ENCODE data around the gene NR2F1.

NR2F1 gene

DNA sequence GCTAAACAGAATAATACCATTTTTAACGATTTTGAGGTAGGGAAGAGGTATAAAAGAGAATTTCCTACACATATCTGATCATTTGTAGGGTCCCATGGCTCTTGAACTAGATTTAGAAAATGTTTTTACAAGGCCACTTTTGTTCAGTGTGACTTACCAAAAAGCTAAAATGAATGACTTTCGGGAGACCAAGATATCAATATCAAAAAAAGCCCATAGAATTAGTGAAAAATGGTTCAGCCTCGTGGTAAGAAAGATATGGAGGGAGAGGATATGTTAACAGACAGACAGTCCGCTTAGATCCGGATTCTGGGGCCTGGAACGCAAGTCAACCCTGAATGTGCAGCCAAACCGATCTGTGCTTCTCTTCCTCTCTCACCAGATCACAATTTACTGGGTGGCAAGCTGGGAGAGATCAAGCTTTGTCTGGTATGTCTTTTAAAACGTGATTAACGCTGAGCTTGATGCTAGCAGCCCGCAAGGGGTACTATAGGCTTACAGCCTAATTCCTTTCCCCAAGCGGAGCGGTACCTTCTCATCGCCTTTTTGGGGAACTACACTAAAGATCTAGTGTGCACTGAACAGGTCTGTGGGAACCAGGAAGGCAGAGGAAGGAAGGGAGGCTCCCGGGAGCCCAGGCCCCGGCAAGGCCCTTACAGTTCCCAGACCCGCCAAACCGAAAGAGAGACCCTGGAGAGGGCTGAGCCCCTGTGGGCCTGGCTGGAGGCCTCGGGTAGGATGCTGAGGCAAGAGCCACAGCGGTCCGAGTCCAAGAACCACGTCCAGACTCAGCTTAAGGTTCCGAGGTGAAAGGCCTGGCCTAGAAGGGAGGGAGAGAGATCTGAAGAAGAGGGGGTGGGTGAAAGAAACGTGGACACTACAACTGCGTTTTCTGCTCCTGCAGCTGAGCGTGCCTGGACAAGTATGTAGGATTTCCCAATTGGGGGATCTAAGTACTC lies 4.9 kb upstream of the NR2F1 start:
- H3K4me3 ChIP-seq (ENCODE audit: low read depth, low read length), result no peak overlapping the region
- TF ChIP-seq, protein P1, sequence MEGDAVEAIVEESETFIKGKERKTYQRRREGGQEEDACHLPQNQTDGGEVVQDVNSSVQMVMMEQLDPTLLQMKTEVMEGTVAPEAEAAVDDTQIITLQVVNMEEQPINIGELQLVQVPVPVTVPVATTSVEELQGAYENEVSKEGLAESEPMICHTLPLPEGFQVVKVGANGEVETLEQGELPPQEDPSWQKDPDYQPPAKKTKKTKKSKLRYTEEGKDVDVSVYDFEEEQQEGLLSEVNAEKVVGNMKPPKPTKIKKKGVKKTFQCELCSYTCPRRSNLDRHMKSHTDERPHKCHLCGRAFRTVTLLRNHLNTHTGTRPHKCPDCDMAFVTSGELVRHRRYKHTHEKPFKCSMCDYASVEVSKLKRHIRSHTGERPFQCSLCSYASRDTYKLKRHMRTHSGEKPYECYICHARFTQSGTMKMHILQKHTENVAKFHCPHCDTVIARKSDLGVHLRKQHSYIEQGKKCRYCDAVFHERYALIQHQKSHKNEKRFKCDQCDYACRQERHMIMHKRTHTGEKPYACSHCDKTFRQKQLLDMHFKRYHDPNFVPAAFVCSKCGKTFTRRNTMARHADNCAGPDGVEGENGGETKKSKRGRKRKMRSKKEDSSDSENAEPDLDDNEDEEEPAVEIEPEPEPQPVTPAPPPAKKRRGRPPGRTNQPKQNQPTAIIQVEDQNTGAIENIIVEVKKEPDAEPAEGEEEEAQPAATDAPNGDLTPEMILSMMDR (IDR thresholded peaks at IDR 0.05; ENCODE audit: low read depth, low read length), result no peak
- no peak for TF ChIP-seq MYC (IDR thresholded peaks at IDR 0.05; ENCODE audit: low read depth, low read length)
- TF ChIP-seq POLR2A (IDR thresholded peaks at IDR 0.05; ENCODE audit: extremely low read depth, insufficient read length), result no peak
- TF ChIP-seq, protein P2, sequence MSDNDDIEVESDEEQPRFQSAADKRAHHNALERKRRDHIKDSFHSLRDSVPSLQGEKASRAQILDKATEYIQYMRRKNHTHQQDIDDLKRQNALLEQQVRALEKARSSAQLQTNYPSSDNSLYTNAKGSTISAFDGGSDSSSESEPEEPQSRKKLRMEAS (IDR thresholded peaks at IDR 0.05; ENCODE audit: low read depth, low read length), result no peak
- DNase-seq (ENCODE audit: low read depth), result peak; percentile 20

DNA sequence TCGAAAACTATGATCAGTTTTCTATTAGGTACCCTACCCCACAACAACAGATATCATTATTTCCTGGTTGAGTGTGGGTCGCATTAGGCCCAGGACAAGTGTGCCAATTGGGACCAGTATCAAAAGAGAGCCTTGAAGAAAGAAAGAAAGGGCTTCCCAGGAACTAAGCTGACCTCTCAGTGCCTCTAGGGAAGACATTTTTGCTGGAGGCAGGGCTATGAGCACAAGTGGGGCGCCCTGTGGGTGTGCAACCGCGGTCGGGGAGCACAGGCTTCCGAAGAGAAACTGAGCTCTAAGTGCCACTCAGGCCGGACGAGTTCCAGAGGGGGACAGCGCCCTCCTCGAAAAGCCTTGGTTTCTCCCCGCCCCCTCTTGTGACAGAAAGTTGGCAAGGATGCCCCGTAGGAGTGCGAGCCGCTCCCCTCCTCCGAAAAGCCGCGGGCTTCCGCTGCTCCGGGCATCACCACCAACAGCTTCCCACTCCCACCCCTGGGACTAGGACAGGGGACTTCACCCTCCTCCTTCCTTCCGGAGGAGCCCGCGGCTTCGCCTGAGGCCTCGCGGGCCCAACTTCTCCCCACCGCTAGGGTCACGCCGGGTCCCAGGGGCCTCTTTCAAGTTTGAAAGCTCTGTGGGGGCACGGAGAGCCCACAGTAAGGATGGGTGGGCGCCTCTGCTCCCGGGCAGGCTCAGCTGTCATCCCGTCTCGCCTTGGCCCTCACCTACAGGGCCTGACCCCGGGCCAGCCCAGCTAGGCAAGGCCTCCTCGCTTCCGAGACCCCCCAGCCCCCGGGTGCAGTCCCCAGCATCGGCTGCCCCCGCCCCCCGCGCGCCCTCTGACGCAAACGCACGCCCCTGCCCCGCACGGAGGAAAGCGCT lies 4.0 kb upstream of the NR2F1 start:
- peak; percentile 96 for DNase-seq (ENCODE audit: low read depth)
- peak overlapping the region; percentile 63 for H3K4me3 ChIP-seq (ENCODE audit: low read depth, low read length)
- peak; percentile 27; the same call in 1 of the 2 replicates for TF ChIP-seq MYC (IDR thresholded peaks at IDR 0.05; ENCODE audit: low read depth, low read length)
- peak; percentile 20 for TF ChIP-seq POLR2A (IDR thresholded peaks at IDR 0.05; ENCODE audit: extremely low read depth, insufficient read length)
- TF ChIP-seq, protein P2 (IDR thresholded peaks at IDR 0.05; ENCODE audit: low read depth, low read length), result peak; percentile 60
- TF ChIP-seq, protein P1 (IDR thresholded peaks at IDR 0.05; ENCODE audit: low read depth, low read length), result no peak

DNA sequence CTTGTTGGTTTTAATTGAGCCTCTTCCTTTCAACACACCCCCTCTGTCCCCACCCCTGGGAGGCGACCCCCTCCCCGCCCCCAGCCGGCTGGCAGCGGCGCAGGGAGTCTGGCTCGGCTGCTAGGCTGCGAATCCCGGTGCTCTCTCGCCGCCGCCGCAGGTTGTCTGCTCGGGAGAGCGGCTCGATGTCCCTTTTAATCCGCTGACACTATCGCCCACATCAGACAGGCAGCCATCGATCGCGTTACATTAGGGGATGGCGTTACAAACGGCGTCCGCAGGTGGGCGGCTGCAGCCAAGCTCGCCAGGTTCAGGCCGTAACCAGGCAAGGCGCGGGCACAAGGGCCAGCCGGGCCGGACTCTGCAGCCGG lies 3.3 kb upstream of the NR2F1 start:
- H3K4me3 ChIP-seq (ENCODE audit: low read depth, low read length), result peak overlapping the region; percentile 63
- peak; percentile 82 for DNase-seq (ENCODE audit: low read depth)
- TF ChIP-seq, protein P1 (IDR thresholded peaks at IDR 0.05; ENCODE audit: low read depth, low read length), result no peak
- TF ChIP-seq MYC (IDR thresholded peaks at IDR 0.05; ENCODE audit: low read depth, low read length), result no peak
- TF ChIP-seq POLR2A (IDR thresholded peaks at IDR 0.05; ENCODE audit: extremely low read depth, insufficient read length), result no peak
- TF ChIP-seq, protein P2 (IDR thresholded peaks at IDR 0.05; ENCODE audit: low read depth, low read length), result no peak

DNA sequence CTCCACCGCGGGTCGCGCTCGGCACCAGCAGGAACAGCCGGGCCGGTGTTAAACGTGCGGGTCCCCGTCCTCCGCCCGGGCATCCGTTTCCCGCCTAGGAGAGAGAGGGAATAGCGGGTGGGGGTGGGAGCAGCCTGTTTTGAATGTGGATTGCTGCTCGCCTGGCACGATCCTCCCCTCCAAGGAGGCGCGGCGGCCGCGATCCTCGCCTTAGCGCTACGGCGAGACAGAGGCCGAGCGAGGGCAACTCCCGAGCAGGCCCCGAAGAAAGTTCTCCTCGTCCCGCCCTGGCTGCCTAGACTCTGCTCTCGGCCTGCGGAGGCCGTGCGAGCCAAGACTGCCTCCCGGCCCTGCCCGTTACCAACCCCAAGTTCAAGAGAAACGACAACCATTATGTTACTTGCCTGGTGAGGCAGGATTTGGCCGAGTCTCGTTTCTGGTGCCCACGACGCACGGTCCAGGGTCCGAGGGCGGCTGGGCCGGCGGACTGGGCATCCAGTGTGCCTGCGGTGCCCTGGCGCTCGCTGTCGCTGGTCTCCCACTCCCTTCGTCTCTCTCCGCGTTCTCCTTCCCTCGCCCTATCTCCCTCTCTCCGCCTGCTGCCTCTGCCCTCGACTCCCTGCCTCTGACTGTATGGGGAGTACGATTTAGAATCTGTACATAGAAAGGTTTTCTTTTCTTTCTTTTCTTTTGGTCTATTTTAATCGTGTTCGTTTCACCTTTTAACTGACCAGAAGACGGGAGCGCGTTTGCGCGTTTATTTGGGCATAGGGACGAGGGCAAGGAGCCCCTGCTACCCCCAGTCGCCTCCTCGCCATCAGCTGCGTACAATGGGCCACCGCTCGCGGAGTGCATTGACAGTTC lies 2.7 kb upstream of the NR2F1 start:
- DNase-seq (ENCODE audit: low read depth), result peak; percentile 65
- no peak for TF ChIP-seq POLR2A (IDR thresholded peaks at IDR 0.05; ENCODE audit: extremely low read depth, insufficient read length)
- no peak for TF ChIP-seq MYC (IDR thresholded peaks at IDR 0.05; ENCODE audit: low read depth, low read length)
- TF ChIP-seq, protein P2 (IDR thresholded peaks at IDR 0.05; ENCODE audit: low read depth, low read length), result no peak
- TF ChIP-seq, protein P1 (IDR thresholded peaks at IDR 0.05; ENCODE audit: low read depth, low read length), result no peak
- peak overlapping the region; percentile 63 for H3K4me3 ChIP-seq (ENCODE audit: low read depth, low read length)

Measured in NB4 (cell line).